Natural killer cell (primary cell): ENCODE measurements around the gene NR2F6. TPM values are rescaled to one million over a fixed set of nuclear protein-coding genes. Genes with fewer than 3 reads are reported as not detected.

Experiments
- ATAC-seq, 3 donors: fragments of 150-1000 bp in 2 of 3; fragments of 200-7000 bp in 1 of 3; cut with Tn5 transposase; 1 replicate in 1 of 3; 2 replicates in 2 of 3; pipeline ENCODE4 v1.10.0; 2021; ENCODE audit warnings: mild to moderate bottlenecking in 2 of 3, moderate library complexity in 2 of 3
- DNase-seq, 2 donors: peaks; one replicate each; pipeline versions ENCODE4 v3.0.0 to v3.0.0-alpha.2; 2013 to 2021; ENCODE audit warnings: mixed read lengths in 1 of 2
- H3K27ac ChIP-seq: one replicate; pipeline ENCODE4 v1.5.1; 2013; ENCODE audit warnings: mild to moderate bottlenecking, low read length
- H3K27me3 ChIP-seq: one replicate; pipeline ENCODE4 v1.6.1; 2013; ENCODE audit warnings: low read length; ENCODE audit not compliant: control insufficient read depth, insufficient read depth
- H3K36me3 ChIP-seq: one replicate; pipeline ENCODE4 v1.6.1; 2013; ENCODE audit warnings: low read length; ENCODE audit not compliant: control insufficient read depth, insufficient read depth
- H3K4me1 ChIP-seq: one replicate; pipeline ENCODE4 v1.6.1; 2013; ENCODE audit warnings: low read length; ENCODE audit not compliant: control insufficient read depth, insufficient read depth
- H3K4me3 ChIP-seq: one replicate; pipeline ENCODE4 v1.5.1; 2013; ENCODE audit warnings: low read length
- H3K9me3 ChIP-seq: one replicate; pipeline ENCODE4 v1.6.1; 2013; ENCODE audit warnings: low read length; ENCODE audit not compliant: control insufficient read depth, insufficient read depth
- H3K27ac Mint-ChIP-seq, 2 donors: one replicate each; pipeline ENCODE4 v1.8.0; 2022; ENCODE audit warnings: mild to moderate bottlenecking in 2 of 2, mixed read lengths in 2 of 2, moderate library complexity in 1 of 2
- H3K27me3 Mint-ChIP-seq, 2 donors: one replicate each; pipeline ENCODE4 v1.8.0; 2022; ENCODE audit warnings: low read depth in 2 of 2, mixed read lengths in 2 of 2
- H3K36me3 Mint-ChIP-seq: one replicate; pipeline ENCODE4 v1.8.0; 2022; ENCODE audit warnings: mixed read lengths
- H3K4me1 Mint-ChIP-seq, 2 donors: one replicate each; pipeline ENCODE4 v1.8.0; 2022; ENCODE audit warnings: mixed read lengths in 2 of 2
- H3K4me3 Mint-ChIP-seq: one replicate; pipeline ENCODE4 v1.8.0; 2022; ENCODE audit warnings: mild to moderate bottlenecking, moderate library complexity, mixed read lengths
- H3K9me3 Mint-ChIP-seq, 2 donors: one replicate each; pipeline ENCODE4 v1.8.0; 2022; ENCODE audit warnings: mixed read lengths in 2 of 2
- CTCF ChIP-seq: fragments of 200-600 bp; IDR thresholded peaks from one replicate; pipeline ENCODE4 v1.8.0; 2022; ENCODE audit warnings: antibody characterized with exemption
- WGBS: methylation state at CpG from one replicate; pipeline ENCODE4 v1.1.7; 2013; ENCODE audit warnings: missing lambda C conversion rate; ENCODE audit not compliant: insufficient coverage; 5-methylcytosine and 5-hydroxymethylcytosine counted together
- intact Hi-C: fragments of 100-400 bp; cut with micrococcal nuclease; formaldehyde crosslinking; loops from one replicate; pipeline ENCODE4 v1.14.2; 2022
- total RNA-seq, 4 donors: library from RNA; stranded (reverse); fragments of 120-200 nt in 1 of 4; gene quantifications; one replicate each; pipeline versions ENCODE4 v1.2.3 to v1.2.4, GENCODE V29; 2013 to 2022

Gene NR2F6
- total RNA-seq, 3 donors from 2014 or later (not counting 1 experiment from before 2014, with no cell fraction given): 1.3 to 4.2 (median 1.8) TPM

GRCh38 chr19:17254636-17255035, 8.9 kb upstream of the NR2F6 start:
- DNase-seq (no peak), ATAC-seq (no peak)
- Mint-ChIP-seq H3K4me3 (no peak overlapping the region), H3K36me3 (no peaks in the 10 kb centered on the region), H3K4me1 (no peaks in the 10 kb centered on the region), H3K9me3 (no peaks in the 10 kb centered on the region), H3K27me3 (no peaks in the 10 kb centered on the region), H3K27ac (no peak overlapping the region)
- no peak for TF ChIP-seq CTCF
- Histone ChIP-seq H3K4me1 (no peaks in the 10 kb centered on the region), H3K9me3 (no peaks in the 10 kb centered on the region), H3K27ac (no peak overlapping the region), H3K36me3 (no peaks in the 10 kb centered on the region), H3K4me3 (no peak overlapping the region), H3K27me3 (no peaks in the 10 kb centered on the region)
- intact Hi-C loops: no loop called here
- 84% methylated on average over 10 of the region's 10 CpGs for WGBS

GRCh38 chr19:17249887-17250548, 4.3 kb upstream of the NR2F6 start:
- H3K9me3 ChIP-seq: no peaks in the 10 kb centered on the region
- H3K4me3 Mint-ChIP-seq: no peak overlapping the region
- no peaks in the 10 kb centered on the region for H3K36me3 Mint-ChIP-seq
- peaks cover 11% of the 10 kb centered on the region for H3K4me1 ChIP-seq
- ATAC-seq (no peak), DNase-seq (no peak)
- peaks cover 0 to 16% of the 10 kb centered on the region in 2 donors for H3K4me1 Mint-ChIP-seq
- 89% methylated on average over 15 of the region's 15 CpGs for WGBS
- intact Hi-C loops: no loop called here
- TF ChIP-seq CTCF: no peak
- no peaks in the 10 kb centered on the region for H3K9me3 Mint-ChIP-seq
- no peaks in the 10 kb centered on the region for H3K27me3 Mint-ChIP-seq
- H3K27ac ChIP-seq: no peak overlapping the region
- H3K36me3 ChIP-seq: no peaks in the 10 kb centered on the region
- H3K27me3 ChIP-seq: no peaks in the 10 kb centered on the region
- no peak overlapping the region for H3K4me3 ChIP-seq
- no peak overlapping the region for H3K27ac Mint-ChIP-seq

- 96% methylated on average over 21 of the region's 21 CpGs for whole genome bisulfite sequencing
- intact Hi-C loops: no loop called here
- DNase-seq: no peak
- Histone ChIP-seq H3K27me3 (no peaks in the 10 kb centered on the region), H3K27ac (no peak overlapping the region), H3K4me1 (peaks cover 19% of the 10 kb centered on the region), H3K4me3 (no peak overlapping the region), H3K9me3 (no peaks in the 10 kb centered on the region), H3K36me3 (no peaks in the 10 kb centered on the region)
- H3K9me3 Mint-ChIP-seq: no peaks in the 10 kb centered on the region
- H3K4me3 Mint-ChIP-seq: peak overlapping the region; percentile 17
- no peak for TF ChIP-seq CTCF
- no peak for ATAC-seq
- no peaks in the 10 kb centered on the region for H3K36me3 Mint-ChIP-seq
- no peak overlapping the region for H3K27ac Mint-ChIP-seq
- peaks cover 0 to 16% of the 10 kb centered on the region in 2 donors for H3K4me1 Mint-ChIP-seq
- no peaks in the 10 kb centered on the region for H3K27me3 Mint-ChIP-seq
Observed at GRCh38 chr19:17248011-17248776, 2.5 kb upstream of the NR2F6 start.
